T-helper 1 cell (primary cell): ENCODE results near the gene SVEP1.
"Not testable (repeated sequence)": the region's sequence is repeated elsewhere in the genome, so short reads cannot be mapped to it uniquely, and the experiment has no call there.

Experiments used
- DNase-seq, 5 donors: peaks; one replicate each; pipeline ENCODE4 v3.0.0-alpha.2; 2012 to 2020

The SVEP1 gene

GRCh38 chr9:110578575-110579033 lies 937 bp downstream of the SVEP1 start:
- DNase-seq: no peak

DNA sequence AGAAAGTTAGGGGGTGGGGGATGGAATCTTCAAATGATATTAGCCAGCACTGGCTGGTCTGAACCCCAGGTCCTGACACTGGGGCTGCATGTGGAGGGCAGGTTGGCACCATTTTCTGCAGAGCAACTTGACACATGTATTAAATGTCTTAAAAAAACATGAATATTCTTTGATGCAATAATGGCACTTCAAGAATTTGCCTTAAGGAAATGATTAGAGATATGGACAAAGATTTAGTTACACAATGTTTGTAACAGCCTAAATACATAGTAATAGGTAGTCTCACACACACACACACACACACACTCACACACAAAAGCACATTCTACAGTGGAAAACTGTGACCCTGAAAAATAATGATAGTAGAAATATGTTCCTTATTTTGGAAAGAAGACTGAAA lies 3.6 kb downstream of the SVEP1 start:
- DNase-seq: no peak

- DNase-seq: no peak
These were observed 4.4 kb downstream of the SVEP1 start for GRCh38 chr9:110575169-110575568.

GRCh38 chr9:110573305-110573704 lies 6.2 kb downstream of the SVEP1 start:
- no peak for DNase-seq

- DNase-seq: no peak
These were observed 7.6 kb downstream of the SVEP1 start for GRCh38 chr9:110571801-110572483.

- DNase-seq: no peak
These were observed 13.4 kb downstream of the SVEP1 start for GRCh38 chr9:110566156-110566555.

- no peak for DNase-seq
These were observed 17.7 kb downstream of the SVEP1 start for GRCh38 chr9:110561826-110562225.

- DNase-seq: no peak
These were observed 19.7 kb downstream of the SVEP1 start for GRCh38 chr9:110559869-110560268.

- DNase-seq: no peak
These were observed 23.8 kb downstream of the SVEP1 start for GRCh38 chr9:110555551-110556331.

- DNase-seq: no peak
These were observed 33.1 kb downstream of the SVEP1 start for GRCh38 chr9:110546411-110546871.

DNA sequence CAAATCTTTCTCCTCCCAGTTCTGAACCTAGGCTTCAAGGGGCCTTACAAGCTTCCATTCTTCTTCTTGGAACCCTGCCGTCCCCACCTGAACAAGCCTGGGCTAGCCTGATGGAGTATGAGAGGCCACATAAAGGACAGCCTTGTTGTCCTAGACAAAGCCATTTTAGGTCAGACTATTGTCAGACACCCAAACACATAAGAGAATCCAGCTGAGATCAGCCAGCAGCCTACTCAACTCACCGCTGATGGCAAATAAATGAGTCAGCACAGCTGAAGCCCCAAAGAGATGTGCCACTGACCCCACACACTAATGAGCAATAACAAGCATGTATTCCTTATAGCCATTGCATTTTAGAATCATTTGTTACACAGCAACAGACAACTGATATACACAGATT lies 33.8 kb downstream of the SVEP1 start:
- DNase-seq: no peak

DNA sequence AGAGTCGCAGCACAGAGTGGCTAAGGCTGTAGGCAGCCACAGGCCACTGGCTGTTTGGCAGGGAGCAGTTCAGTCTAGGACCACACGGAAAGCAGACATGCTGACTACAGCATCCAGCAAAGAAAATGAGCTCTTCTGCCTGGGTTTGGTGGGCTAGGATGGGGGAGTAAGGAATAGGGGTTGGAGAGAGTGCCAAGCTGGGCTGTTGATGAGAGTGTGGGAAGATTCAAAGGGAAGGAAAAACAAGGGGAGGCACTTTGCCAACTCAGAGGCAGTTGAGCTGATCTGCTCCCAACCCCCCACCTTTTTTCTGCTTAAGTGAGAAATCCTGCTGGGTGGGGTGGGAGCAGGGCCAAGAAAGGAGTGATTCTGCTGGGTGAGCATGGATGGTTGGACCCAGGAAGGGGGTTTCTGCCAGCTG lies 35.9 kb downstream of the SVEP1 start:
- DNase-seq: no peak

- no peak for DNase-seq
These were observed 37.6 kb downstream of the SVEP1 start for GRCh38 chr9:110541950-110542349.

DNA sequence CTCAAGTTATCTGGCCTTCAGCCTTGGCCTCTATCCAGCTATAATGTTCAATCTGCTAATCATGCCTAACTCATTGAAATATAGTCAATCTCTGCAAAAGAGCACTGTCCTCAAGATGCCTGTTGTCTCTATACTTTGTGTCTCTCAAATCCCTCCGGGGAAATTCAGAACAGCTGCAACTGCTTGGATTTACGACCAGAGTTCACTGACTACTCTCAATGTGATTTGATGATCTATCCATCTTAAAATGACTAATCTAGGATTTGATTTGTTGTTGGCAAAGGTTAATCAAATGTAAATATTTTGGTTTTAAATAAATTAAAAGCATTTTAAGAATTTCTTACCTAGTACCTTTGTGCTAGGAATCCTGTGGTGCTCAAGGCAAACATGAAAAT lies 40.9 kb downstream of the SVEP1 start:
- no peak for DNase-seq

- DNase-seq: no peak
These were observed 41.5 kb downstream of the SVEP1 start for GRCh38 chr9:110537841-110538646.

DNA sequence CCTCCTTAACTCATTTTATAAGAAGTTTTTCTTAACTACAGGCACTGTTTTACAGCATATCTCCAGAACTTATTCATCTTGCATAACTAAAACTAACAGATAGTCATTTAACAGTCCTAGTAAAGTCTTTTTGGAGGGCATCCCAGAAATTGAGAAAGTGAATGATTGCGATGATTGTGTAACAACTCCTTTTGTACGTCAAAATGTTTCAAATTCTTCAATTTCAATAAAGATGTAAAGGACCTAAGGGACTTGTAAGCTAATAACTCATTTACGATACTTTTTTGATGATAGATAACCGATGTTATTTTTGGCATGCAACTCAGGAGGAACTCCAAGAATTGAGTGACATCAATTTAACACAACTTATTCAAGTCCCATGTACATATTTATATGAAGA lies 42.7 kb downstream of the SVEP1 start:
- no peak for DNase-seq

GRCh38 chr9:110534162-110534561 lies 45.4 kb downstream of the SVEP1 start:
- DNase-seq: not testable (repeated sequence)

DNA sequence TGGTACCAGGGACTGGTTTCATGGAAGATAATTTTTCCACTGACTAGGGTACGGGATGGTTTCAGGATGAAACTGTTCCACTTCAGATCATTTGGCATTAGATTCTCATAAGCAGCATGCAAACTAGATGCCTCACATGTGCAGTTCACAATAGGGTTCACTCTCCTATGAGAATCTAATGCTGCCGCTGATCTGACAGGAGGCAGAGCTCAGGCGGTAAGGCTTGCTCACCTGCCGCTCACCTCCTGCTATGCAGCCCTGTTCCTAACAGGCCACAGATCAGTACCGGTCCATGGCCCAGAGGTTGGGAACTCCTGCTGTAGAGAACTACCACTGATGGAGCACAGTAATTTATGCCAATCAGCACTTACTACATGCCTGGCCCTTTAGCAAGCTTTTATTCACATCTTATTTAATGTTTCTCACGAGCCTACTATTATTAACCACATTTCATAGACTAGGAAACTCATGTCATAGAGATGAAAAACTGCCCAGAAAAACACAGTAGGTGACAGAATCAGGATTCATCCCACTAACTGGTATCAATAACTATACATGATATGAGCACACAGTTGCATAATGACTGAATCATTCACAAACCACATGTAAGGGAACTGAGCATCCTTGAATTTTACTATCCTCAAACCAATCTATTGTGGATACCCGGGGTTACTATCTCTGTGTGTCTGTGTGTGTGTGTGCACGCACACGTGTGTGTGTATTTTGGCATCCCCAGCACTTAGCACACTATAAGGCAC lies 46.5 kb downstream of the SVEP1 start:
- DNase-seq: no peak

DNA sequence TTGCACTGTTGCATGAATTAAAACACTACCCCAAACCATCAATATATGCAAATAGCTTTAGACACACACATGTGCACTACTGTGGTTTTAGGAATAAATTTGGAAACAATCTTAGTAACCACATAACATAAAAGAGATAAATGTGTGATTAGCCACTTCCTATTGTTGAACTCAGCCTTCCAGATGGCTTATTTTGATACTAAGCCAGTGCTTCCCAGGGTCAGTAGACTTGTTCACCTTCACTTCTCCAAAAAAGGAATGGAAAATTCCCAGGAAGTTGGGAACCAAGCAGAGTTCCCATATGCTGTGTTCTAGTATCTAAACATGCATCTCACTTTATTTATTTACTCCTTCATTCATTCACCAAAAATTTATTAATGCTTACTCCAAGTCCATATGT lies 47.8 kb downstream of the SVEP1 start:
- DNase-seq: no peak

GRCh38 chr9:110531241-110531640 lies 48.3 kb downstream of the SVEP1 start:
- DNase-seq: not testable (repeated sequence)

DNA sequence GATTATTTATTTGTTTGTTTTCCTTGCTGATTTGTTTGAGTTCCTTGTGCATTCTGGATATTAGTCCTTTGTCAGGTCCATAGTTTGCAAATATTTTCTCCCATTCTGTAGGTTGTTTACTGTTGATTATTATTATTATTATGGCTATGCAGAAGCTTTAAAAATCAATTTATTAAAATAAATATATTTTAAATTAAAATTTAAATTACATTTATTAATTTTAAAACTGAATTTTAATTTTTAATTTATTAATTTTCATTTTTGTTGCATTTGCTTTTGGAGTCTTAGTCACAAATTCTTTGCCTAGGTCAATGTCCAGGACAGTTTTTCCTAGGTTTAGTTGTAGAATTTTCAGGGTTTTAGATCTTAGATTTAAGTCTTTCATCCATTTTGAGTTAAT lies 50.9 kb downstream of the SVEP1 start:
- DNase-seq: no peak

- no peak for DNase-seq
These were observed 53.1 kb downstream of the SVEP1 start for GRCh38 chr9:110526426-110526825.

DNA sequence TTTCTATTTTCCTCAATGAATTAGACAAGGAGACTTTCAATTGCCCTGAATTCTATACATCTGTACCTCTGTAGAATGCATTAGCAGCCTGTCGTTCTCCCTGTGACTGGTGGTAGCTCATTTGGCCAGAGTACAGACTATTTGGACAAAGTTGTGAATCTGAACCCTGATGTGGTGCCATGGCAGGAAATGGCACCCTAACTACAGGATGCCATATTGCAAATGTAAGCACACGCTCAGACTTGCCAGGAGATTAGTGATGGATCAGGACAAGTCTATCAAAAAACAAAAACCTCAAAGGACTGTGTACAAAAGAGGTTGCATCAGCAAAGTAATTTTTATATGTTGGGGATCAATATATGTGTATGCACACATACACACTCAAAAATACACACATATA lies 58.3 kb downstream of the SVEP1 start:
- no peak for DNase-seq
